Measurements from ENCODE around the gene HCRT. TPM values are rescaled to one million over a fixed set of nuclear protein-coding genes. Genes with fewer than 3 reads are reported as not detected.

Gene HCRT
- total RNA-seq, 1 donor from 2014 or later = 0.47 TPM

DNA sequence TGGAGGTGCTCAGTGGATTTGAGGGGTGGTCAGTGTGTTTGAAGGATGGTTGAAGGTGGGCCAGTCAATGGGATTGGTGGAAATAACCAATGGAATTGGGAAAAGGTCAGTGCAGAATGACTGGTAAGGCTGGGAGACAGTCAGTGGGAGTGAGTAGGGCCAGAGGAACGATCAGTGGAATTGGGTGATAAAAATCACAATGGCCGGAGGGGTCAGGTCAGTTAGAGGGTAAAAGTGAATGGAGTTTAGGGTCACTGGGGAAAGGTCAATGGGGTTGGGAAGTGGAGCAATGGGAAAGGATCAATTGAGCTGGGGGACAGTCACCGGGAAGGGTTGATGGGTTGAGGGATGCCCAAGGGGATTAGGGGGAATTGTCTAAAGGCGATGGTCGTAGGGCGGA lies 19.5 kb downstream of the HCRT start:
- H3K36me3 Mint-ChIP-seq (ENCODE audit: low read depth) = no peaks in the 10 kb centered on the region
- no peak overlapping the region for H3K27ac Mint-ChIP-seq (ENCODE audit: unreplicated experiment)
- no peak for DNase-seq (ENCODE audit: low read depth, low spot score)
- no peak overlapping the region for H3K4me3 Mint-ChIP-seq
- TF ChIP-seq, protein P1, sequence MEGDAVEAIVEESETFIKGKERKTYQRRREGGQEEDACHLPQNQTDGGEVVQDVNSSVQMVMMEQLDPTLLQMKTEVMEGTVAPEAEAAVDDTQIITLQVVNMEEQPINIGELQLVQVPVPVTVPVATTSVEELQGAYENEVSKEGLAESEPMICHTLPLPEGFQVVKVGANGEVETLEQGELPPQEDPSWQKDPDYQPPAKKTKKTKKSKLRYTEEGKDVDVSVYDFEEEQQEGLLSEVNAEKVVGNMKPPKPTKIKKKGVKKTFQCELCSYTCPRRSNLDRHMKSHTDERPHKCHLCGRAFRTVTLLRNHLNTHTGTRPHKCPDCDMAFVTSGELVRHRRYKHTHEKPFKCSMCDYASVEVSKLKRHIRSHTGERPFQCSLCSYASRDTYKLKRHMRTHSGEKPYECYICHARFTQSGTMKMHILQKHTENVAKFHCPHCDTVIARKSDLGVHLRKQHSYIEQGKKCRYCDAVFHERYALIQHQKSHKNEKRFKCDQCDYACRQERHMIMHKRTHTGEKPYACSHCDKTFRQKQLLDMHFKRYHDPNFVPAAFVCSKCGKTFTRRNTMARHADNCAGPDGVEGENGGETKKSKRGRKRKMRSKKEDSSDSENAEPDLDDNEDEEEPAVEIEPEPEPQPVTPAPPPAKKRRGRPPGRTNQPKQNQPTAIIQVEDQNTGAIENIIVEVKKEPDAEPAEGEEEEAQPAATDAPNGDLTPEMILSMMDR (conservative IDR thresholded peaks at IDR 0.05) = no peak
- peaks cover 9% of the 10 kb centered on the region for H3K4me1 Mint-ChIP-seq
- peaks cover 6% of the 10 kb centered on the region for H3K27me3 Mint-ChIP-seq (ENCODE audit: low read depth)
- H3K9me3 Mint-ChIP-seq = no peaks in the 10 kb centered on the region

- no peak overlapping the region for H3K27ac Mint-ChIP-seq (ENCODE audit: unreplicated experiment)
- TF ChIP-seq, protein P1 (conservative IDR thresholded peaks at IDR 0.05) = no peak
- no peak overlapping the region for H3K4me3 Mint-ChIP-seq
- DNase-seq (ENCODE audit: low read depth, low spot score) = no peak
- peaks cover 15% of the 10 kb centered on the region for H3K4me1 Mint-ChIP-seq
- H3K36me3 Mint-ChIP-seq (ENCODE audit: low read depth) = no peaks in the 10 kb centered on the region
- no peaks in the 10 kb centered on the region for H3K9me3 Mint-ChIP-seq
- peaks cover 3% of the 10 kb centered on the region for H3K27me3 Mint-ChIP-seq (ENCODE audit: low read depth)
Measured at GRCh38 chr17:42163696-42164407, 21.4 kb downstream of the HCRT start.

DNA sequence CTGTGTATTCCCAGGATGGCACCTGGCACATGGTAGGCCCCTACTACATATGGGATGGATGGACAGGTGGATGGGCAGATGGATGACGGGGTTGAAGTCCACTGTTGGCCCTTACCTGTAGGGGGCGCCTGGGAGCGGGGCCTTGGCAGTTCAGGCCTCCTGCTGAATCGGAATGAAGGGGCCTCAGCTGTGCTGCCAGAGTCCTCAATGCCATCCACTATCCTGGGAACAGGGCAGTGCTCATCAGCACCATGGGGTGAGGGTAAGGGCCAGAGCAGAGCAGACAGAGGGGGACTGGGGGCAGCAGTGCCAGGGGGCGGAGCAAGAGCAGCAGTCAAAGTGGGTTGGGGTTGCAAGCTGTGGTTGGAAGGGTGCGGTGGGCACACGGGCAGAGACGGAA lies 22.1 kb downstream of the HCRT start:
- no peak for DNase-seq (ENCODE audit: low read depth, low spot score)
- Mint-ChIP-seq H3K4me1 (peaks cover 15% of the 10 kb centered on the region), H3K27me3 (ENCODE audit: low read depth) (peaks cover 3% of the 10 kb centered on the region), H3K36me3 (ENCODE audit: low read depth) (no peaks in the 10 kb centered on the region), H3K4me3 (no peak overlapping the region), H3K9me3 (no peaks in the 10 kb centered on the region), H3K27ac (ENCODE audit: unreplicated experiment) (no peak overlapping the region)
- TF ChIP-seq, protein P1 (conservative IDR thresholded peaks at IDR 0.05) = peak; percentile 50

- Mint-ChIP-seq H3K27me3 (ENCODE audit: low read depth) (no peaks in the 10 kb centered on the region), H3K27ac (ENCODE audit: unreplicated experiment) (no peak overlapping the region), H3K36me3 (ENCODE audit: low read depth) (no peaks in the 10 kb centered on the region), H3K4me1 (peaks cover 18% of the 10 kb centered on the region), H3K4me3 (peak overlapping the region; percentile 13), H3K9me3 (no peaks in the 10 kb centered on the region)
- no peak for DNase-seq (ENCODE audit: low read depth, low spot score)
- TF ChIP-seq, protein P1 (conservative IDR thresholded peaks at IDR 0.05) = no peak
Measured at GRCh38 chr17:42160531-42160910, 24.7 kb downstream of the HCRT start.

- H3K4me1 Mint-ChIP-seq = peaks cover 22% of the 10 kb centered on the region
- no peaks in the 10 kb centered on the region for H3K36me3 Mint-ChIP-seq (ENCODE audit: low read depth)
- no peak for DNase-seq (ENCODE audit: low read depth, low spot score)
- no peaks in the 10 kb centered on the region for H3K27me3 Mint-ChIP-seq (ENCODE audit: low read depth)
- H3K9me3 Mint-ChIP-seq = no peaks in the 10 kb centered on the region
- peak overlapping the region; percentile 27 for H3K27ac Mint-ChIP-seq (ENCODE audit: unreplicated experiment)
- TF ChIP-seq, protein P1 (conservative IDR thresholded peaks at IDR 0.05) = no peak
- peak overlapping the region; percentile 13 for H3K4me3 Mint-ChIP-seq
Measured at GRCh38 chr17:42159796-42160530, 25.3 kb downstream of the HCRT start.
